CD4-positive, alpha-beta T cell treated with Interleukin-10 for 1 hour (primary cell): Measurements from ENCODE around the gene PCDHB11.
"Not testable (repeated sequence)": the region's sequence is repeated elsewhere in the genome, so short reads cannot be mapped to it uniquely, and the experiment has no call there.

Experiments
- DNase-seq: peaks from one replicate; pipeline ENCODE4 v3.0.0-alpha.2; 2020

Gene PCDHB11

GRCh38 chr5:141188682-141189081 lies 10.7 kb upstream of the PCDHB11 start:
- DNase-seq, result not testable (repeated sequence)

DNA sequence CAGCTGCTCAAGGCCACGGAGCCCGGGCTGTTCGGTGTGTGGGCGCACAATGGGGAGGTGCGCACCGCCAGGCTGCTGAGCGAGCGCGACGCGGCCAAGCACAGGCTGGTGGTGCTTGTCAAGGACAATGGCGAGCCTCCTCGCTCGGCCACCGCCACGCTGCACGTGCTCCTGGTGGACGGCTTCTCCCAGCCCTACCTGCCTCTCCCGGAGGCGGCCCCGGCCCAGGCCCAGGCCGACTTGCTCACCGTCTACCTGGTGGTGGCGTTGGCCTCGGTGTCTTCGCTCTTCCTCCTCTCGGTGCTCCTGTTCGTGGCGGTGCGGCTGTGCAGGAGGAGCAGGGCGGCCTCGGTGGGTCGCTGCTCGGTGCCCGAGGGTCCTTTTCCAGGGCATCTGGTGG lies 10.3 kb upstream of the PCDHB11 start:
- DNase-seq, result not testable (repeated sequence)

DNA sequence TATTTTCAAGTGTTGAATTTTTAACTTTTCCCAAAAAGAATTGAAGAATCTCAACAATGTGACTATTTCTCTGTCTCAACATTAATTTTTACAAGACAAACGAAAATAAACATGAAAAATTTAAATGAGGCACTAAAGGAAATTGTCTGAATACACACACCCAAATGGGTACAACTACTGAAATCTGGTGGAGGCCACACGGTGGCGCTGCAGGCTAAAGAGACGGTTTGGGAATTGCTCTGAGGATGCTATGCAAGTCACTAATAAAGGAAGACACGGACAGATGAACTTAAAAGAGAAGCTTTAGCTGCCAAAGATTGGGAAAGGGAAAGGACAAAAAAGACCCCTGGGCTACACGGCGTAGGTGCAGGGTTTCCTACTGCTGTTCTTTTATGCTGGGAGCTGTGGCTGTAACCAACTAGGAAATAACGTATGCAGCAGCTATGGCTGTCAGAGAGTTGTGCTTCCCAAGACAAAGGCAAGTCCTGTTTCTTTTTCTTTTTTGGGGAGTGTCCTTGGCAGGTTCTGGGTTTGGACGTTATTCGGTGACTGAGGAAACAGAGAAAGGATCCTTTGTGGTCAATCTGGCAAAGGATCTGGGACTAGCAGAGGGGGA lies 7.2 kb upstream of the PCDHB11 start, which contains the start of gene PCDHB10:
TSS of gene PCDHB10 (plus strand) at position 244 of the 616 bp plus-strand sequence. CDS start at position 444, 200 bp downstream.
- DNase-seq, result peak; percentile 14

GRCh38 chr5:141194332-141194731 lies 5.1 kb upstream of the PCDHB11 start:
- DNase-seq, result not testable (repeated sequence)

DNA sequence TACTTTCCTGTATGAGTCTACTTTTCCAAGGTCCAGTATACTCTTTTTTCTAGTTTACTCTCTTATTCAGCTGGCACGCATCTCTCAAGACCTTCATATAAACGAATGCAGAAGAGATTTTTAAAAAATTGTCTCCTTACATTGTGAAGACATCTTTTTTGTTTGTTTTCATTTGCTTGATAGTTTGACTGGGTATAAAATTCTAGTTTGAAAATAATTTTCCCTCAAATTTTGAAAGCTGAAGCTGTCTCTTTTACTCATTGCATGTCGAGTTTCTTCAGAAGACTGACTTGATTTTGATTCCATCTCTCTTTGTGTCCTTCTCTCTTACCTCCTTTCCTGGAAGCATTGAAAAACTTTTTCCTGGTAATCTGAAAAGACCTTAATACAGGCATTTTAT lies 3.1 kb upstream of the PCDHB11 start:
- DNase-seq, result no peak

GRCh38 chr5:141201126-141201525 lies 1.7 kb downstream of the PCDHB11 start:
- DNase-seq, result not testable (repeated sequence)

GRCh38 chr5:141201646-141202045 lies 2.2 kb downstream of the PCDHB11 start:
- not testable (repeated sequence) for DNase-seq

- no peak for DNase-seq
These were observed 9.1 kb downstream of the PCDHB11 start, which contains the start of gene PCDHB12 for GRCh38 chr5:141208478-141208877. TSS of gene PCDHB12 (plus strand) at chr5:141208719. CDS start at chr5:141208908, 189 bp downstream.

- DNase-seq, result not testable (repeated sequence)
These were observed 10.9 kb downstream of the PCDHB11 start for GRCh38 chr5:141210281-141210680.

DNA sequence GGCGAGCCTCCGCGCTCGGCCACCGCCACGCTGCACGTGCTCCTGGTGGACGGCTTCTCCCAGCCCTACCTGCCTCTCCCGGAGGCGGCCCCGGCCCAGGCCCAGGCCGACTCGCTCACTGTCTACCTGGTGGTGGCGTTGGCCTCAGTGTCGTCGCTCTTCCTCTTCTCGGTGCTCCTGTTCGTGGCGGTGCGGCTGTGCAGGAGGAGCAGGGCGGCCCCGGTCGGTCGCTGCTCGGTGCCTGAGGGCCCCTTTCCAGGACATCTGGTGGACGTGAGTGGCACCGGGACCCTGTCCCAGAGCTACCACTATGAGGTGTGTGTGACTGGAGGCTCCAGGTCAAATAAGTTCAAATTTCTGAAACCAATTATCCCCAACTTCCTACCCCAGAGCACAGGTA lies 11.4 kb downstream of the PCDHB11 start:
- DNase-seq, result not testable (repeated sequence)

DNA sequence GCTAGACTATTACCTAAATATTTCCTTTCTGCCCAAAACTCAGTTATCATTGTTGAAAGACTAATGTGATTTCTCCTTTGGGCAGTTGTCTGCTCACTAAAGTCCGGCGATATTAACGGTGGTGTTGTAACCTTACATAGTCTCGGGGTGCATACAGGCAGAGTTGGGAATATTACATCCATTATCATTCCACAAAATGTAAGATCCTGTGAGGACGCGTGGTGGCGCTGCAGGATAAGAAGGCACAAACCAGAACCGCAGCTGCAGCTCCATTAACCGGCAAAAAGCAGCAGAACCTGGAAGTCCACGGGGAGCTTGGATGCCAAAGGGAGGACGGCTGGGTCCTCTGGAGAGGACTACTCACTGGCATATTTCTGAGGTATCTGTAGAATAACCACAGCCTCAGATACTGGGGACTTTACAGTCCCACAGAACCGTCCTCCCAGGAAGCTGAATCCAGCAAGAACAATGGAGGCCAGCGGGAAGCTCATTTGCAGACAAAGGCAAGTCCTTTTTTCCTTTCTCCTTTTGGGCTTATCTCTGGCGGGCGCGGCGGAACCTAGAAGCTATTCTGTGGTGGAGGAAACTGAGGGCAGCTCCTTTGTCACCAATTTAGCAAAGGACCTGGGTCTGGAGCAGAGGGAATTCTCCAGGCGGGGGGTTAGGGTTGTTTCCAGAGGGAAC lies 14.4 kb downstream of the PCDHB11 start, which contains the start of gene PCDHB13:
TSS of gene PCDHB13 (plus strand) at position 264 of the 684 bp plus-strand sequence. CDS start at position 469, 205 bp downstream.
- DNase-seq, result peak; percentile 12

GRCh38 chr5:141214583-141214982 lies 15.2 kb downstream of the PCDHB11 start:
- DNase-seq, result not testable (repeated sequence)

GRCh38 chr5:141215504-141215903 lies 16.1 kb downstream of the PCDHB11 start:
- DNase-seq, result not testable (repeated sequence)

DNA sequence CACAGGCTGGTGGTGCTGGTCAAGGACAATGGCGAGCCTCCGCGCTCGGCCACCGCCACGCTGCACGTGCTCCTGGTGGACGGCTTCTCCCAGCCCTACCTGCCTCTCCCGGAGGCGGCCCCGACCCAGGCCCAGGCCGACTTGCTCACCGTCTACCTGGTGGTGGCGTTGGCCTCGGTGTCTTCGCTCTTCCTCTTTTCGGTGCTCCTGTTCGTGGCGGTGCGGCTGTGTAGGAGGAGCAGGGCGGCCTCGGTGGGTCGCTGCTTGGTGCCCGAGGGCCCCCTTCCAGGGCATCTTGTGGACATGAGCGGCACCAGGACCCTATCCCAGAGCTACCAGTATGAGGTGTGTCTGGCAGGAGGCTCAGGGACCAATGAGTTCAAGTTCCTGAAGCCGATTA lies 16.6 kb downstream of the PCDHB11 start:
- DNase-seq, result not testable (repeated sequence)

DNA sequence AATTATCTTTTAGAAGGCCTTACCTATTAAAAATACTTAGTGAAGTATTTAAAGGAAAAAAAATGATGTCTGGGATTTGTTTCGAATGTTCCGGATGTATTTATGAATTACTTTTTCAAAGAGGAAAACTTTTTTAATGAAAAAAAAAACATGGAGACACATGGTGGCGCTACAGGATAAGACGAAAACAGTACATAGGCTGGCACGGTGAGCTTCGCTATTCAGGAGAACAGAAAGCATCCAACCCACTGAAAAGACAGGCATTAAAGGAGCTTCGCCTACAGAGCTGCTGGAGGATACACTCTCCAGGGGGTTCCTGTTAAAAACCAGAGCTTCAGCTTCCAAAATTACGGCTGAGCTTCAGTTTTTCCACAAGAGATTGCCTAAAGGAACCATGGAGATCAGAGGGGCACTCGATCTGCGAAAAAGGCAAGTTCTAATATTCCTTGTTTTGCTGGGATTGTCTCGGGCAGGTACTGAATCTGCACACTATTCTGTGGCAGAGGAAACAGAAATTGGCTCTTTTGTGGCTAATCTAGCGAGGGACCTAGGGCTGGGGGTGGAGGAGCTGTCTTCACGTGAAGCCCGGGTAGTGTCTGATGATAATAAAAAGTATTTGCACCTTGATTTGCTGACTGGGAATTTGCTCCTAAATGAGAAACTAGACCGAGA lies 23.8 kb downstream of the PCDHB11 start, which contains the start of gene PCDHB14:
TSS of gene PCDHB14 (plus strand) at position 232 of the 672 bp plus-strand sequence. CDS start at position 395, 163 bp downstream.
- DNase-seq, result peak; percentile 14

DNA sequence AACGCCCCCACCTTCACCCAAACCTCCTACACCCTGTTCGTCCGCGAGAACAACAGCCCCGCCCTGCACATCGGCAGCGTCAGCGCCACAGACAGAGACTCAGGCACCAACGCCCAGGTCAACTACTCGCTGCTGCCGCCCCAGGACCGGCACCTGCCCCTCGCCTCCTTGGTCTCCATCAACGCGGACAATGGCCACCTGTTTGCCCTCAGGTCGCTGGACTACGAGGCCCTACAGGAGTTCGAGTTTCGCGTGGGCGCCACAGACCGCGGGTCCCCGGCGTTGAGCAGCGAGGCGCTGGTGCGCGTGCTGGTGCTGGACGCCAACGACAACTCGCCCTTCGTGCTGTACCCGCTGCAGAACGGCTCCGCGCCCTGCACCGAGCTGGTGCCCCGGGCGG lies 25.4 kb downstream of the PCDHB11 start:
- DNase-seq, result not testable (repeated sequence)

GRCh38 chr5:141225421-141225820 lies 26.0 kb downstream of the PCDHB11 start:
- DNase-seq, result not testable (repeated sequence)

DNA sequence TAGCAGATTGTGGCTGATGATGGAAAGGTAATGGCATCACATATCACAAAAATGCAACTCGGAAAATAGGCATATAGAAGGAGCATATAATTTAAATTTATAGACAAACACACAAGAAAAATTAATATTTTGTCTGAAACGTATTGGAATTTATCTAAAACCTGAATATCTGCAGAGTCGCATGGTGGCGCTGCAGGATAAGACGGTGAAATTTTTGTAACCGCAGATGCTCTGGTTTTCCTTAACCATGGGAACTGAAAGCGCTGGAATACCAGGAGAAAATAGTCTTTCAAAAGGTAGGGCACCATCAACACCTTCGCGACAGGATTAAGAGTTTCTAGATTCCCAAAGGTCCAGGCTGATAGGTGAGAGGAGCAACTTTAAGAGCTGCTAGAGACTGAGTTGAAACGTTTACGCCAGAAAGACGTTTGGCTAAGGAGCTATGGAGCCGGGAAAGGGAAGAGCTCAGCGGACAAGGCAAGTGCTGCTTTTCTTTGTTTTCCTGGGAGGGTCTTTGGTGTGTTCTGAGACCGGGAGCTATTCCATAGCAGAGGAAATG lies 34.8 kb downstream of the PCDHB11 start:
- no peak for DNase-seq

- DNase-seq, result not testable (repeated sequence)
These were observed 36.5 kb downstream of the PCDHB11 start for GRCh38 chr5:141235922-141236321.

GRCh38 chr5:141236516-141237313 lies 37.3 kb downstream of the PCDHB11 start:
- DNase-seq, result no peak

DNA sequence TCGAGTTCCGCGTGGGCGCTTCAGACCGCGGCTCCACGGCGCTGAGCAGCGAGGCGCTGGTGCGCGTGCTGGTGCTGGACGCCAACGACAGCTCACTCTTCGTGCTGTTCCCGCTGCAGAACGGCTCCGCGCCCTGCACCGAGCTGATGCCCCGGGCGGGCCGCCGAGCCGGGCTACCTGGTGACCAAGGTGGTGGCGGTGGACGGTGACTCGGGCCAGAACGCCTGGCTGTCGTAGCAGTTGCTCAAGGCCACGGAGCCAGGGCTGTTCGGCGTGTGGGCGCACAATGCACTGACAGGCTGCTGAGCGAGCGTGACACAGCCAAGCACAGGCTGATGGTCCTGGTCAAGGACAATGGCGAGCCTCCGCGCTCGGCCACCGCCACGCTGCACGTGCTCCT lies 42.1 kb downstream of the PCDHB11 start:
- no peak for DNase-seq

GRCh38 chr5:141245250-141245717 lies 45.9 kb downstream of the PCDHB11 start, which contains the start of gene PCDHB15:
TSS of gene PCDHB15 (plus strand) at chr5:141245395. CDS start at chr5:141245579, 184 bp downstream.
- DNase-seq, result peak; percentile 11
